Left kidney (tissue), 2 donors: ENCODE data around the gene CEBPZ. TPM values are rescaled to one million over a fixed set of nuclear protein-coding genes. Genes with fewer than 3 reads are reported as not detected.

Experiments
- DNase-seq: peaks from one replicate; pipeline ENCODE4 v3.0.0-alpha.2; 2013
- polyA plus RNA-seq: library from polyadenylated mRNA; unstranded; fragments of 120-200 nt; gene quantifications from one replicate; pipeline ENCODE4 v1.2.1, GENCODE V29; 2013; ENCODE audit not compliant: insufficient read length

The CEBPZ gene
- polyA plus RNA-seq, 1 donor = 89.4 TPM

DNA sequence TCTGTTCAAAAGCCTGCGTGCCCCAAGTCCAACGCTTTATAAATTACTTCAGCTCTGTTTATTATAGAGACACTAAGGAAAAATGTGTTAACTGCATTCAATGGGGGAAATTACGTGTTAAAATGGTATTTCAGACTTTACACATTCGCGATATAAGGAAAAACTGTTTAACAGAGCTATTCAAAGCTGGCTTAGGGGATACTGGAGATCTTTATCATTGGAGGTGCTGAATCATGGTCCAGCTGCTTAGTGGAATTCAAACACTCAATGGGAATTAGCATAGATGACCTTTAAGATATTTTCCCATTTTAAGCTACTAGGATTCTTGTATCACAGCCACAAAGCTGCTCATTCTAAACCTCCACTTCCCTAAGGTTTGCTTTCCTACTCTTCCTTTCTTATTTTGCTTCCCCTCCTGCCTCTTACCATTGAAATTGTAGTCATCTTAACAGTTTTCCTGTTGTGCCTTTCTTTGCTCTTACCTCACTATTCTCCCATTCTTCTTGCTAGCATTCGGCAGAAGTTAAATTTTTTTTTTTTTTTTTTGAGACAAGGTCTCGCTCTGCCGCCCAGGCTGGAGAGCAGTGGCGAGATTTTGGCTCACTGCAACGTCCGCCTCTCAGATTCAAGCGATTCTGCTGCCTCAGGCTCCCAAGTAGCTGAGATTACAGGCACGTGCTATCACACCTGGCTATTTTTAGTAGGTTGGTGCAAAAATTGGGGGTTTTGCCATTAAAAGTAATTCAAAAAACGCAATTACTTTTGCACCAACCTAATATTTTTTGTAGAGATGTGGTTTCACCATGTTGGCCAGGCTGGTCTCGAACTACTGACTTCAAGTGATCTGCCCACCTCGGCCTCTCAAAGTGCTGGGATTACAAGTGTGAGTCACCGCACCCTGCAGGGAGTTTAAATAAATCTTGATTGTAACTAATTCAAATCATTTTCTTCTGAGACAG, 49.4 kb downstream of the CEBPZ start:
- no peak for DNase-seq

DNA sequence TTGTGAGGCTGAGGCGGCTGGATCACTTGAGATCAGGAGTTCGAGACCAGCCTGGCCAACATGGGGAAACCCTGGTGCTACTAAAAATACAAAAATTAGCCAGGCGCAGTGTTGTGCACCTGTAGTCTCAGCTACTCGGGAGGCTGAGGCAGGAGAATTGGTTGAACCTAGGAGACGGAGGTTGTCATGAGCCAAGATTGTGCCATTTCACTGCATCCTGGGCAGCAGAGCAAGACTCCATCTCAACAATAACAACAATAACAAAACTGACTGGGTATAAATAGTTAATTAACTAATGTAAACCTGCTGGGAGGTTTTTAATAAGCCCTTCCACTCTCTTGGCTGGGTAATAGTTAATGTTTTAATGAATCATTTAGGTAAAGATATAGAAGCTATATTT, 50.8 kb downstream of the CEBPZ start:
- DNase-seq = no peak

DNA sequence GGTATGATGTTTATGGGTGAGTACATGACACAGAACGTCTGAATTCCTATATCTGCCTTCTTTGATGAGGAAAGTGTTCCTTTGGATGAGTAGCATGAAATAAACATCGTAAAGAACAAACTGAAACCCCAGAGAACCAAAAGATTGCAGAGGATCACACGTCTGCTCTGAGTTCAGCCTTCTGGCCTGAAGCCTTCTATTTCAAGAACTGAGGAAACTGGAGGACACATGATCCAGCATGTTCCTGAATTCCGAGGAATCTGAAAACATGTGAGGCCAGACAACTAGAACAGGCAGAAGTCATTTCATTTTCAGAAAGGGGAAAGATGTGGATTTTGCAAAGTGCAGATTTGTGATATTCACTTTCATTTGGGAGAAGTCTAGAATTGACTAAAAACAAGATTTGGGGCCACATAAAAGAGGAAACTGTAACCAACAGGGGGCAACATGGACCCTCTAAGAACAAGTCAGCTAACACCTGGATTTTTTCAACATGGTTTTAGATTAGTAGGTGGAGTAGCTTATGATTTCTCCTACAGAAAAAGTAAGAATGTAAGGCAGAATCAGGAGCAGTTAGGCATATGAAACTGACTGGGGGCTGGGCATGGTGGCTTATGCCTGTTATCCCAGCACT, 51.3 kb downstream of the CEBPZ start:
- no peak for DNase-seq

DNA sequence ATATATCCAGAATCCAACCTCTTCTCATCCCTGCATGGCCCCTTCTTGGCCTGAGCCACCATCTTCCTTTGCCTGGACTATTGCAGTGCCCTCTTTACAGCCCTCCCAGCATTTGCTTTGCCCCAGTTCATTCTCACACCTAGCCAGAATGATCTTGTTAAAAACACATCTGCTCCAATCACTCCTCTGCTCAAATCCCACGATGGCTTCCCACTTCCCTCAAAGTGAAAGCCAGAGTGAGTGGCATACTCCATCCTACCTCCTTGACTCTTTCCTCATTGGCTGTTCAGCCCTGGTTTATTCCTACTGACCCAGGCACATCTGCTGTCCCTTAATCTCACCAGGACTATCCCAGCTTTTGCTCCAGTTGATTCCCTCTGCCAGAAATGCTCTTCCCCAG, 57.7 kb downstream of the CEBPZ start:
- no peak for DNase-seq

DNA sequence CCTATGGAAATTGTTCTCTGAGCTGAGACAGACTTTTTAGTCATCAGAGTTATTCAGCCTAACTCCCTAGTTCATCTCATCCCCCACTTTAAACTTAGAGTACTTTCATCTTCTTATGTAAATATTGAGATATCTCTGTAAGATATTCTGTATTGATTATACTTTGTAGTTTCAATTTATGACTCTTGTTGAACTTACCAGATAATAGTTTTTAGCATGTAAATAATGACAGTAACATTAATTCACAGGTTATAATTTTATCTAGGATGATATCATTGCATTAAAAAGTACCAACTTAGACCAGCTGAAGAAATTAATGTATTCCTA, 59.8 kb downstream of the CEBPZ start:
- DNase-seq = no peak

DNA sequence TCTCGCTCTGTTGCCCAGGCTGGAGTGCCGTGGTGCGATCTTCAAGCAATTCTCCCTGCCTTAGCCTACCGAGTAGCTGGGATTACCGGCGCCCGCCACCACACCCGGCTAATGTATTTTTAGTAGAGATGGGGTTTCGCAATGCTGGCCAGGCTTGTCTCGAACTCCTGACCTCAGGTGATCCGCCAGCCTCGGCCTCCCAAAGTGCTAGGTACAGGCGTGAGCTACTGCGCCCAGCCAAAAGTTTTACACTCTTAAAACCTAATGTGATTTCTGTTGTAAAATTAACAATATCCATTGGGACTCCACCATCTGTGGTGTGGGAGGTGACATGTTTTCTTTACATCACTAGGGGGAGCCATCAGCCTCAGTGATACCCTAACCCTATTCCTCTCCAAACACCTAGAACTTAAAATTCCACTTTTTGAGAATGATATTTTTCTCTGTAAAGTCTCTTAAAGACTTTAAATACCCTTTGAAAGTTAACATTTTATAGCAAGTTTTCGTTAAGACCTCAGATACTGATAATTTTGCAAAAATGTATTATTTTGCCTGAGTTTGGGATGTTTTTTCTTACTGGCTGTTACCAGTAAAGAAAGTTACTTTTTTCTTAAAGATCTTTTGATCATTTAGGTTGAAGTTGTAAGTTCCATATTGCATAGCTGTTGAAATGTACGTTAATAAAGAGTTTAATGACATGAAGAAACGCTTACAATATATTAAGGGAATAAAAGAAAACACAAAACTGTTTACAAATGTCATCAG, 63.0 kb downstream of the CEBPZ start:
- DNase-seq = peak; percentile 20

DNA sequence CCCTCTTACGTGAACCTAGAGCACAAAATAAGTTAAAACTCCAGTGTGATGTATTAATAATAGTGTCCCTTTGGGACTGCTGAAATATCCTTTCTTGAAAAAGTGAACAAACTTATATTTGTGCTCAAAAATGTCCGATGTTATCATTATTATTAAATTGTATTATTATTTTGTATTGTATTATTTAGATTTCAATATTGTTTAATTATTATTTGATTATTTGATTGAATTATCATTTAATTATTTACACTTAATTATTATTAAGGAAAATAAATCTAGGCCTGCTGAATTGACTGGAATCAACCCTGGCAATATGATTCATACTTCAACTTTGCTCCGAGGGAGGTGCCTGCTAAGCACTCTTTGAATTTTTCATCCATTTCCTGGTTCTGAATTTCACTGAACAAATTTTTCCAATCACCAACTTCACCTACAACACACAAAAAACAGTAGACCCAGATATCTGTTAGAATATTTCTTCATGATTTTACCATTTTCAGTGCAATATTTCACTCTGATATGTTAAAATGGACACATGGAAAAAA, 63.7 kb downstream of the CEBPZ start:
- no peak for DNase-seq

DNA sequence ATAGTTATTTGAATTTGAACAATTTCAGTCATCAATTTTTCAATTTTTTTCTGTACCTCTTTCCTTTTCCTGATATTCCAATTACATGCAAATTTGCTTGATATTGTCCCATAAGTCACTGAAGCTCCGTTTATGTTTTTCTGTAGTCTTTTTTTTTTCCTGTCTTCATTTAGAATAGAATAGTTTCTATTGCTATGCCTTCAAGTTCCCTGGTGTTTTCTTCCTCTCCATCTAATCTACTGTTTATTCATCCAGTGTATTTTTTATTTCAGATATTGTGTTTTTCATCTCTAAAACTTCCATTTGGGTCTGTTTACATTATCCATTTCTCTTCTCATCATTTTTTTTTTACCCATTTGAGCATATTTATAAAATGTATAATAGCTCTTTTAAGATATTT, 66.6 kb downstream of the CEBPZ start:
- no peak for DNase-seq

DNA sequence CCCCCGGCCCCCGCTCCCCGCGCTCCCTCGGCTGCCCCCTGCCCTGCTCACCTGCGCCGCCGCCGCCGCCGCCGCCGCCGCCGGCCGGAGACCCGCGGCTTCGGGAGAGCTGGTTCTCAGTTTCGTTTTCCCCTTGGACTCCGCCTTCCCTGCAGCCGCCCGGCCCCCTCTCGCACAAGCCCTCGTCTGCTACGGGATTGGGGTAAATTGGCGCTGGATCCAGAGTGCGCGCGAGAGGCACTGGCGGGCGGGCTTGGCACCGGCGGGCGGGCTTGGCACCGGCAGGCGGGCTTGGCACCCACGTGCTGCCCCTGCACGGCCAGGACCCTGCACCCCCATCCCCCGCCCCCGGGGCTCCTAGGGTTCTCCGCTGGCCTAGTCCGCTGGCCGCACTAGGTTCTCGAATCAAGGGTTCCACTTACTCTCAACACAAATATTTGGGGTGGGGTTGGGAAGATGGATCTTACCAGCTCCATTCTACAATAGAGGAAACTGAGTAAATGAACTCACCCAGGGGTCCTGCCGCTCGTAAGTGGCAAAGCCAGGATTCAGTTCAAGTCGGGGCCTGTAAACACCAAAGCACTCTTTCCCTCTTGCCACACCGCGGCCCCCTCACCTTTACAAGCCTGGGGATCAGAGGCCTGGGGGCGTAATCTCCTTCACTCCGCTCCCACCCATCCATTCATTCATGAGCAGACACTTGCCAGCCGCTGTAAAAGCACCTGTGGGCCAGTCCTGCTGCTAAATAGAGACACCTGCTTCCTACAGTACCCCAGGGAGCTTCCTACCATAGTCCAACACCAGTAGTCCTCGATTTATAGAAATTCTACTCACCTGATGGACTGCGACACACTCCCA, 74.3 kb downstream of the CEBPZ start, which contains the start of gene EIF2AK2:
EIF2AK2 (minus strand) TSS at position 124 of the 858 bp plus-strand sequence. CDS start 9,174 bp downstream, outside the sequence.
- DNase-seq = peak; percentile 83

DNA sequence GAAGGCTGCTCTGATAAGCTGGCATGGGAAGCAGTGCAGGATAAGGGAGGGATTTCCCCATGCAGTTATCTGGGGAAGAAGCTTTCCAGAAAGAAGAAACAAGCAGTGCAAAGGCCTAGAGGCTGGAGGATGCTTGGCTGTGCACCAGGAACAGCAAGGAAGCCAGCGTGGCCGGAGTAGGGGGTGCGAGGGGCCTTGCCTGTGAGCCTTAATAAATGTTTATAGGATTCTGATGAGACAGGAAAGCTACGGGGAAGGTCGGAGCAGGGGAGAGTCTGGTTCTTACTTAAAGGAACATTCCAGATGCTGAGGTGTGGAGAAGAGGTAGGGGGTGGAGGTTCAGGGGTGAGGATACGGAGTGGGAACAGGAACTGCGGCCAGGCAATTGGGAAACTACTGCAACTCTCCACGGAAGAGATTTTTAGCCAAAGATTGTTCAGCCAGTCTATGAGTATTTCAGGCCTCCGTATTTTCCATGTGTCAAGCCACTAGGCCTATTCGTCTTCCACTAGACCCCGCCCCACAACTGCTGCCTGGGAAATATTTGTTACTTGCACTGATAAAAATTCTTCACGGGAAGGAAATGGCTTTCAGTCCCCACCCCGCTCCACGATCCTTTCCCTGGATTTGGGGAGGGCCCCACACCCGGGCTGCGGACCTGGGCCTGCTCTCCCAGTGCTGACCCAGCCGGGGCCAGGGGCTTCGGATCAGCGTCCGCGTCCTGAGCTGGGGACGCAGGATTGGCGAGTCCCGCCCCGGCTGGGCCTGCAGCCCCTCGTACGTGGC, 75.1 kb downstream of the CEBPZ start:
- peak; percentile 61 for DNase-seq

DNA sequence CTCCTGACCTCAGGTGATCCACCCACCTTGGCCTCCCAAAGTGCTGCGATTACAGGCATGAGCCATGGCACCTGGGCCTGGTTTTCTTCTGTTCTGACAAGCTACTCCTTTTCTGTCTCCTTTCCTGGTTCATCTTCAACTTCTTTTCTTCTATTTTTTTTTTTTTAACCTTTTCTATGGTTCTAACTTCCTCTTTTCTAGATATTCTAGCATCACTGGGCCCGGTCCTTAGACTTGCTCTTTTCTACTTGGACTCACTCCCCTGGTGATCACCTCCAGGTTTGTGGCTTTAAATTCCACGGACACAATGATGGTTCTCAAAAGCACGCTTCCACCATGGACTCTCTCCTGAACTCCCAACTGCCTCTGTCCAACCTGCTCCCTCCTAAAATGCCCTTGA, 76.6 kb downstream of the CEBPZ start:
- DNase-seq = no peak

DNA sequence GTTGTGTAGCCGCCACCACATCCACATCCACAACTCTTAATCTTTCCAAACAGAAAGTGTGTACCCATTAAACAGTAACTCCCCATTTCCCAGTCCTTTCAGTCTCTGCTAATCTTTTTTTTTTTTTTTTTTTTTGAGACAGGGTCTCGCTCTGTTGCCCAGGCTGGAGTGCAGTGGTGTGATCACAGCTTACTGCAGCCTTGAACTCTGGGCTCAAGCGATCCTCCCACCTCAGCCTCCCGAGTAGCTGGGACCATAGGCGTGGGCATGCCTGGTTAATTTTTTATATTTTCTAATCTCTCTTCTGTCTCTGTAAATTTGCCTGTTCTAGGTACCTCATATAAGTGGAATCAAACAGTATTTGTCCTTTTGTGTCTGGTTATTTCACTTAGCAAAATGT, 78.2 kb downstream of the CEBPZ start:
- DNase-seq = no peak

Other genes with a start within 250 kb of the CEBPZ start
- gene HEATR5B, start 147.2 kb downstream of the CEBPZ start, polyA plus RNA-seq = 27.9 TPM
- 12.0 TPM for gene GPATCH11, start 147.1 kb downstream of the CEBPZ start, polyA plus RNA-seq
- gene EIF2AK2, start 74.6 kb downstream of the CEBPZ start, polyA plus RNA-seq = 41.5 TPM
- gene SULT6B1, start 42.9 kb downstream of the CEBPZ start, polyA plus RNA-seq = not detected
- gene CEBPZOS, start 35.1 kb downstream of the CEBPZ start, polyA plus RNA-seq = 65.4 TPM
- 37.0 TPM for gene NDUFAF7, start 62 bp upstream of the CEBPZ start, polyA plus RNA-seq
- 67.2 TPM for gene PRKD3, start 93.2 kb upstream of the CEBPZ start, polyA plus RNA-seq
- gene QPCT, start 113.0 kb upstream of the CEBPZ start, polyA plus RNA-seq = 13.2 TPM